Measurements from ENCODE around the gene ATF7.
"Not testable (repeated sequence)": the region's sequence is repeated elsewhere in the genome, so short reads cannot be mapped to it uniquely, and the experiment has no call there.

ATF7 gene

GRCh38 chr12:53652366-53652765, 26.2 kb upstream of the ATF7 start:
- TF ChIP-seq ZNF565 (CRISPR knock-in tag; conservative IDR thresholded peaks at IDR 0.05; ENCODE audit: low read depth) = no peak
- TF ChIP-seq OSR1 (CRISPR knock-in tag; IDR thresholded peaks at IDR 0.05) = no peak
- TF ChIP-seq CSRNP3 (CRISPR knock-in tag; IDR thresholded peaks at IDR 0.05) = no peak
- TF ChIP-seq GLIS3 (CRISPR knock-in tag; IDR thresholded peaks at IDR 0.05) = no peak
- no peak for TF ChIP-seq SNAI2 (CRISPR knock-in tag; IDR thresholded peaks at IDR 0.05)
- no peak for TF ChIP-seq ARNTL (CRISPR knock-in tag; IDR thresholded peaks at IDR 0.05; ENCODE audit: borderline replicate concordance, low read depth)
- TF ChIP-seq CREB5 (CRISPR knock-in tag; IDR thresholded peaks at IDR 0.05; ENCODE audit: low read depth) = no peak
- TF ChIP-seq ZC3H10 (CRISPR knock-in tag; IDR thresholded peaks at IDR 0.05) = no peak
- no peak for TF ChIP-seq ZFP30 (CRISPR knock-in tag; IDR thresholded peaks at IDR 0.05)
- no peak for TF ChIP-seq TSHZ2 (CRISPR knock-in tag; IDR thresholded peaks at IDR 0.05)
- TF ChIP-seq PPARA (CRISPR knock-in tag; IDR thresholded peaks at IDR 0.05; ENCODE audit: borderline replicate concordance) = no peak
- 0 out of 3 replicates have a peak, but pooled peaks have one; percentile 27 for ATAC-seq

- no peak for TF ChIP-seq ZNF8 (CRISPR knock-in tag; IDR thresholded peaks at IDR 0.05)
- TF ChIP-seq OSR1 (CRISPR knock-in tag; IDR thresholded peaks at IDR 0.05) = no peak
- no peak for TF ChIP-seq ZFP3 (CRISPR knock-in tag; IDR thresholded peaks at IDR 0.05)
- no peak for TF ChIP-seq ARNTL (CRISPR knock-in tag; IDR thresholded peaks at IDR 0.05; ENCODE audit: borderline replicate concordance, low read depth)
- TF ChIP-seq GLIS3 (CRISPR knock-in tag; IDR thresholded peaks at IDR 0.05) = no peak
- ATAC-seq = no peak
These were observed 25.6 kb upstream of the ATF7 start for GRCh38 chr12:53651737-53652136.

GRCh38 chr12:53646300-53646699, 20.1 kb upstream of the ATF7 start:
- not testable (repeated sequence) for ATAC-seq

GRCh38 chr12:53645165-53645564, 19.0 kb upstream of the ATF7 start:
- no peak for ATAC-seq

GRCh38 chr12:53644133-53644532, 18.0 kb upstream of the ATF7 start:
- TF ChIP-seq CSDC2 (CRISPR knock-in tag; IDR thresholded peaks at IDR 0.05) (no peak), BACH2 (CRISPR knock-in tag; IDR thresholded peaks at IDR 0.05; ENCODE audit: borderline replicate concordance) (no peak), CSRNP3 (CRISPR knock-in tag; IDR thresholded peaks at IDR 0.05) (no peak), ARNTL (CRISPR knock-in tag; IDR thresholded peaks at IDR 0.05; ENCODE audit: borderline replicate concordance, low read depth) (no peak), ZC3H10 (CRISPR knock-in tag; IDR thresholded peaks at IDR 0.05) (no peak), SNAI2 (CRISPR knock-in tag; IDR thresholded peaks at IDR 0.05) (no peak), ZFP30 (CRISPR knock-in tag; IDR thresholded peaks at IDR 0.05) (no peak), GLIS3 (CRISPR knock-in tag; IDR thresholded peaks at IDR 0.05) (no peak), TOX (CRISPR knock-in tag; IDR thresholded peaks at IDR 0.05; ENCODE audit: borderline replicate concordance) (no peak), TCF4 (CRISPR knock-in tag; IDR thresholded peaks at IDR 0.05; ENCODE audit: borderline replicate concordance) (no peak), ZNF8 (CRISPR knock-in tag; IDR thresholded peaks at IDR 0.05) (no peak)
- no peak for ATAC-seq

More at GRCh38 chr12:53645165-53645564, 19.0 kb upstream of the ATF7 start:
- TF ChIP-seq ARNTL (CRISPR knock-in tag; IDR thresholded peaks at IDR 0.05; ENCODE audit: borderline replicate concordance, low read depth) (no peak), TOX (CRISPR knock-in tag; IDR thresholded peaks at IDR 0.05; ENCODE audit: borderline replicate concordance) (no peak), ISL1 (CRISPR knock-in tag; IDR thresholded peaks at IDR 0.05) (no peak), CSDC2 (CRISPR knock-in tag; IDR thresholded peaks at IDR 0.05) (no peak), ZNF8 (CRISPR knock-in tag; IDR thresholded peaks at IDR 0.05) (no peak), ZFP3 (CRISPR knock-in tag; IDR thresholded peaks at IDR 0.05) (no peak), CSRNP3 (CRISPR knock-in tag; IDR thresholded peaks at IDR 0.05) (no peak)
